HepG2 (cell line): Measurements from ENCODE around the gene TOM1L2. TPM values are rescaled to one million over a fixed set of nuclear protein-coding genes. Genes with fewer than 3 reads are reported as not detected.

Experiments used
- DPF2 ChIP-seq: sonication (generic); formaldehyde crosslinking; IDR thresholded peaks from 2 replicates; pipeline ENCODE4 v1.4.0; 2020; ENCODE audit warnings: mild to moderate bottlenecking, low read depth, missing genetic modification reagents, borderline replicate concordance
- HNRNPLL ChIP-seq: fragments of 200-400 bp; formaldehyde crosslinking; IDR thresholded peaks from 2 replicates; pipeline ENCODE4 v1.6.1; 2017; ENCODE audit warnings: mild to moderate bottlenecking, low read depth, low read length; ENCODE audit not compliant: poor library complexity, severe bottlenecking
- MTA3 ChIP-seq: sonication (generic); formaldehyde crosslinking; IDR thresholded peaks from 2 replicates; pipeline ENCODE4 v1.4.0; 2020; ENCODE audit warnings: missing genetic modification reagents
- NCOA2 ChIP-seq: sonication (generic); formaldehyde crosslinking; IDR thresholded peaks from 2 replicates; pipeline ENCODE4 v1.8.0; 2022; ENCODE audit warnings: inconsistent platforms
- NONO ChIP-seq, 2 experiments: fragments of 450-650 bp in 1 of 2; sonication (generic) in 1 of 2; formaldehyde crosslinking in 1 of 2; IDR thresholded peaks in 1 of 2; conservative IDR thresholded peaks in 1 of 2; 2 replicates each; pipeline versions ENCODE4 v1.6.1 to v1.8.0; 2017 to 2022; ENCODE audit warnings: mild to moderate bottlenecking in 1 of 2, missing genetic modification reagents in 1 of 2, moderate library complexity in 1 of 2
- NR2C2 ChIP-seq: sonication (generic); formaldehyde crosslinking; IDR thresholded peaks from 2 replicates; pipeline ENCODE4 v1.4.0; 2020; ENCODE audit warnings: missing genetic modification reagents, mild to moderate bottlenecking, moderate library complexity, borderline replicate concordance
- PHF20 ChIP-seq: sonication (generic); formaldehyde crosslinking; IDR thresholded peaks from 2 replicates; pipeline ENCODE4 v1.5.0; 2020; ENCODE audit warnings: mild to moderate bottlenecking, missing genetic modification reagents
- SNAI1 ChIP-seq: sonication (generic); formaldehyde crosslinking; IDR thresholded peaks from 2 replicates; pipeline ENCODE4 v1.5.0; 2020; ENCODE audit warnings: mild to moderate bottlenecking, missing genetic modification reagents, borderline replicate concordance
- TBL1XR1 ChIP-seq: fragments of 150-350 bp; IDR thresholded peaks from 2 replicates; pipeline ENCODE4 v1.6.1; 2014; ENCODE audit warnings: borderline replicate concordance, low read length; ENCODE audit not compliant: partially characterized antibody
- ZKSCAN1 ChIP-seq: fragments of 150-350 bp; IDR thresholded peaks from 2 replicates; pipeline ENCODE4 v1.6.1; 2014; ENCODE audit warnings: low read length
- ZNF260 ChIP-seq: sonication (generic); formaldehyde crosslinking; IDR thresholded peaks from 2 replicates; pipeline ENCODE4 v1.4.0; 2020; ENCODE audit warnings: missing genetic modification reagents, low read depth, mild to moderate bottlenecking, borderline replicate concordance
- ZNF501 ChIP-seq: sonication (generic); formaldehyde crosslinking; IDR thresholded peaks from 2 replicates; pipeline ENCODE4 v1.5.1; 2020; ENCODE audit warnings: mild to moderate bottlenecking, moderate library complexity, missing genetic modification reagents
- ZNF547 ChIP-seq: sonication (generic); formaldehyde crosslinking; IDR thresholded peaks from 2 replicates; pipeline ENCODE4 v1.5.1; 2020; ENCODE audit warnings: mild to moderate bottlenecking, missing genetic modification reagents
- ZNF737 ChIP-seq: sonication (generic); formaldehyde crosslinking; IDR thresholded peaks from 2 replicates; pipeline ENCODE4 v1.5.0; 2020; ENCODE audit warnings: missing genetic modification reagents, mild to moderate bottlenecking, borderline replicate concordance
- polyA plus RNA-seq, 8 experiments: library from polyadenylated mRNA; depleted of rRNA in 3 of 8; stranded (reverse) in 7 of 8; unstranded in 1 of 8; fragments of >200 nt; fragmentation: Illumina TruSeq in 4 of 8; extraction: Trizol in 4 of 8; gene quantifications; 2 replicates each; pipeline versions ENCODE4 v1.2.1 to v1.2.3, GENCODE V29; 2011 to 2016; ENCODE audit warnings: low read depth in 4 of 8, missing spikeins in 1 of 8, mixed read lengths in 1 of 8; ENCODE audit not compliant: insufficient read depth in 1 of 8
- total RNA-seq, 5 experiments: library from RNA; depleted of rRNA; stranded (reverse); fragments of >200 nt; fragmentation: Illumina TruSeq; extraction: Trizol; gene quantifications; 2 replicates each; pipeline ENCODE4 v1.2.3, GENCODE V29; 2016; ENCODE audit warnings: low read depth in 1 of 5
- TF ChIP-seq, protein P1 (sequence below): sonication (generic); formaldehyde crosslinking; IDR thresholded peaks from 2 replicates; pipeline ENCODE4 v1.8.1; 2023; ENCODE audit warnings: mild to moderate bottlenecking, missing genetic modification reagents
- TF ChIP-seq, protein P2 (sequence below): sonication (generic); formaldehyde crosslinking; IDR thresholded peaks from 2 replicates; pipeline ENCODE4 v1.4.0; 2020; ENCODE audit warnings: missing genetic modification reagents
- TF ChIP-seq, protein P3 (sequence below): sonication (generic); formaldehyde crosslinking; IDR thresholded peaks from 2 replicates; pipeline ENCODE4 v1.4.0; 2020; ENCODE audit warnings: mild to moderate bottlenecking, missing genetic modification reagents, borderline replicate concordance
- TF ChIP-seq, protein P4 (sequence below): fragments of 450-650 bp; IDR thresholded peaks from 2 replicates; pipeline ENCODE4 v1.6.1; 2016
- TF ChIP-seq, protein P5 (sequence below): sonication (generic); formaldehyde crosslinking; conservative IDR thresholded peaks from 2 replicates; pipeline ENCODE4 v1.8.1; 2023; ENCODE audit warnings: missing genetic modification reagents

TOM1L2 gene
- total and polyA plus RNA-seq, 2 of the 13 experiments (the other 11 are each of a cell fraction or from before 2014, with no cell fraction given) = 4.7 to 7.4 TPM

DNA sequence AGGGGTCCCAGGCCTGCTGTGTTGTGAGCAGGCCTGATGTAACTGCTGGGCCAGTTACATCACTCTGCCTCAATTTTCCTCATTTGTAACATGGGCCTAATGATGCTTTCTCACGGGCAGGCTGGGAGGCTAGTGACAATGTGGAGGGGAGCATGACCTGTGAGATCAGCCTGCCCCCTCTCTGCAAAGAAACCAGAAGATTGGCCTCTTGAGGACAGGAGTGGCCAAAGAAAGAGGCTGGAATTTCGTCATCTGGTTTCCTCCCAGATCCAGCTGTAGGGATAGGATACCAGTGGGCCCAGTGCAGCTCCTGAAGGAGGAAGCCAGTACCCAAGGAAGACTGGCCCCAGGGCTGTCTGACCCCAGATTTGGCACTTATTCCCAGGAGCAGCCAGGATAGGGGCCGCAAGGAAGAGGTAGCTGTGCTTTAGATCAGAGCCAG lies 134.8 kb downstream of the TOM1L2 start (continued):
- TF ChIP-seq ZNF547 (CRISPR knock-in tag) (no peak), NR2C2 (CRISPR knock-in tag) (no peak; the same call in 1 of the 2 replicates), ZNF501 (no peak), PHF20 (CRISPR knock-in tag) (no peak), SNAI1 (CRISPR knock-in tag) (no peak), NCOA2 (CRISPR knock-in tag) (no peak), HNRNPLL (no peak), NONO (IDR thresholded peaks at IDR 0.05) (no peak), NONO (CRISPR knock-in tag; conservative IDR thresholded peaks at IDR 0.05) (0 out of 2 replicates have a peak, but pooled peaks have one; percentile 6), ZNF260 (CRISPR knock-in tag) (no peak), ZKSCAN1 (no peak), TBL1XR1 (no peak), DPF2 (CRISPR knock-in tag) (0 out of 2 replicates have a peak, but pooled peaks have one; percentile 21), ZNF737 (no peak), MTA3 (no peak)
- TF ChIP-seq, protein P1, sequence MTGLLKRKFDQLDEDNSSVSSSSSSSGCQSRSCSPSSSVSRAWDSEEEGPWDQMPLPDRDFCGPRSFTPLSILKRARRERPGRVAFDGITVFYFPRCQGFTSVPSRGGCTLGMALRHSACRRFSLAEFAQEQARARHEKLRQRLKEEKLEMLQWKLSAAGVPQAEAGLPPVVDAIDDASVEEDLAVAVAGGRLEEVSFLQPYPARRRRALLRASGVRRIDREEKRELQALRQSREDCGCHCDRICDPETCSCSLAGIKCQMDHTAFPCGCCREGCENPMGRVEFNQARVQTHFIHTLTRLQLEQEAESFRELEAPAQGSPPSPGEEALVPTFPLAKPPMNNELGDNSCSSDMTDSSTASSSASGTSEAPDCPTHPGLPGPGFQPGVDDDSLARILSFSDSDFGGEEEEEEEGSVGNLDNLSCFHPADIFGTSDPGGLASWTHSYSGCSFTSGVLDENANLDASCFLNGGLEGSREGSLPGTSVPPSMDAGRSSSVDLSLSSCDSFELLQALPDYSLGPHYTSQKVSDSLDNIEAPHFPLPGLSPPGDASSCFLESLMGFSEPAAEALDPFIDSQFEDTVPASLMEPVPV (CRISPR knock-in tag) = no peak
- TF ChIP-seq, protein P2, sequence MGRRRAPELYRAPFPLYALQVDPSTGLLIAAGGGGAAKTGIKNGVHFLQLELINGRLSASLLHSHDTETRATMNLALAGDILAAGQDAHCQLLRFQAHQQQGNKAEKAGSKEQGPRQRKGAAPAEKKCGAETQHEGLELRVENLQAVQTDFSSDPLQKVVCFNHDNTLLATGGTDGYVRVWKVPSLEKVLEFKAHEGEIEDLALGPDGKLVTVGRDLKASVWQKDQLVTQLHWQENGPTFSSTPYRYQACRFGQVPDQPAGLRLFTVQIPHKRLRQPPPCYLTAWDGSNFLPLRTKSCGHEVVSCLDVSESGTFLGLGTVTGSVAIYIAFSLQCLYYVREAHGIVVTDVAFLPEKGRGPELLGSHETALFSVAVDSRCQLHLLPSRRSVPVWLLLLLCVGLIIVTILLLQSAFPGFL = no peak
- TF ChIP-seq, protein P3, sequence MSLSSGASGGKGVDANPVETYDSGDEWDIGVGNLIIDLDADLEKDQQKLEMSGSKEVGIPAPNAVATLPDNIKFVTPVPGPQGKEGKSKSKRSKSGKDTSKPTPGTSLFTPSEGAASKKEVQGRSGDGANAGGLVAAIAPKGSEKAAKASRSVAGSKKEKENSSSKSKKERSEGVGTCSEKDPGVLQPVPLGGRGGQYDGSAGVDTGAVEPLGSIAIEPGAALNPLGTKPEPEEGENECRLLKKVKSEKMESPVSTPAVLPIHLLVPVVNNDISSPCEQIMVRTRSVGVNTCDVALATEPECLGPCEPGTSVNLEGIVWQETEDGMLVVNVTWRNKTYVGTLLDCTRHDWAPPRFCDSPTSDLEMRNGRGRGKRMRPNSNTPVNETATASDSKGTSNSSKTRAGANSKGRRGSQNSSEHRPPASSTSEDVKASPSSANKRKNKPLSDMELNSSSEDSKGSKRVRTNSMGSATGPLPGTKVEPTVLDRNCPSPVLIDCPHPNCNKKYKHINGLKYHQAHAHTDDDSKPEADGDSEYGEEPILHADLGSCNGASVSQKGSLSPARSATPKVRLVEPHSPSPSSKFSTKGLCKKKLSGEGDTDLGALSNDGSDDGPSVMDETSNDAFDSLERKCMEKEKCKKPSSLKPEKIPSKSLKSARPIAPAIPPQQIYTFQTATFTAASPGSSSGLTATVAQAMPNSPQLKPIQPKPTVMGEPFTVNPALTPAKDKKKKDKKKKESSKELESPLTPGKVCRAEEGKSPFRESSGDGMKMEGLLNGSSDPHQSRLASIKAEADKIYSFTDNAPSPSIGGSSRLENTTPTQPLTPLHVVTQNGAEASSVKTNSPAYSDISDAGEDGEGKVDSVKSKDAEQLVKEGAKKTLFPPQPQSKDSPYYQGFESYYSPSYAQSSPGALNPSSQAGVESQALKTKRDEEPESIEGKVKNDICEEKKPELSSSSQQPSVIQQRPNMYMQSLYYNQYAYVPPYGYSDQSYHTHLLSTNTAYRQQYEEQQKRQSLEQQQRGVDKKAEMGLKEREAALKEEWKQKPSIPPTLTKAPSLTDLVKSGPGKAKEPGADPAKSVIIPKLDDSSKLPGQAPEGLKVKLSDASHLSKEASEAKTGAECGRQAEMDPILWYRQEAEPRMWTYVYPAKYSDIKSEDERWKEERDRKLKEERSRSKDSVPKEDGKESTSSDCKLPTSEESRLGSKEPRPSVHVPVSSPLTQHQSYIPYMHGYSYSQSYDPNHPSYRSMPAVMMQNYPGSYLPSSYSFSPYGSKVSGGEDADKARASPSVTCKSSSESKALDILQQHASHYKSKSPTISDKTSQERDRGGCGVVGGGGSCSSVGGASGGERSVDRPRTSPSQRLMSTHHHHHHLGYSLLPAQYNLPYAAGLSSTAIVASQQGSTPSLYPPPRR (CRISPR knock-in tag) = 0 out of 2 replicates have a peak, but pooled peaks have one; percentile 45
- TF ChIP-seq, protein P4, sequence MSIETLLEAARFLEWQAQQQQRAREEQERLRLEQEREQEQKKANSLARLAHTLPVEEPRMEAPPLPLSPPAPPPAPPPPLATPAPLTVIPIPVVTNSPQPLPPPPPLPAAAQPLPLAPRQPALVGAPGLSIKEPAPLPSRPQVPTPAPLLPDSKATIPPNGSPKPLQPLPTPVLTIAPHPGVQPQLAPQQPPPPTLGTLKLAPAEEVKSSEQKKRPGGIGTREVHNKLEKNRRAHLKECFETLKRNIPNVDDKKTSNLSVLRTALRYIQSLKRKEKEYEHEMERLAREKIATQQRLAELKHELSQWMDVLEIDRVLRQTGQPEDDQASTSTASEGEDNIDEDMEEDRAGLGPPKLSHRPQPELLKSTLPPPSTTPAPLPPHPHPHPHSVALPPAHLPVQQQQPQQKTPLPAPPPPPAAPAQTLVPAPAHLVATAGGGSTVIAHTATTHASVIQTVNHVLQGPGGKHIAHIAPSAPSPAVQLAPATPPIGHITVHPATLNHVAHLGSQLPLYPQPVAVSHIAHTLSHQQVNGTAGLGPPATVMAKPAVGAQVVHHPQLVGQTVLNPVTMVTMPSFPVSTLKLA = no peak
- TF ChIP-seq, protein P5, sequence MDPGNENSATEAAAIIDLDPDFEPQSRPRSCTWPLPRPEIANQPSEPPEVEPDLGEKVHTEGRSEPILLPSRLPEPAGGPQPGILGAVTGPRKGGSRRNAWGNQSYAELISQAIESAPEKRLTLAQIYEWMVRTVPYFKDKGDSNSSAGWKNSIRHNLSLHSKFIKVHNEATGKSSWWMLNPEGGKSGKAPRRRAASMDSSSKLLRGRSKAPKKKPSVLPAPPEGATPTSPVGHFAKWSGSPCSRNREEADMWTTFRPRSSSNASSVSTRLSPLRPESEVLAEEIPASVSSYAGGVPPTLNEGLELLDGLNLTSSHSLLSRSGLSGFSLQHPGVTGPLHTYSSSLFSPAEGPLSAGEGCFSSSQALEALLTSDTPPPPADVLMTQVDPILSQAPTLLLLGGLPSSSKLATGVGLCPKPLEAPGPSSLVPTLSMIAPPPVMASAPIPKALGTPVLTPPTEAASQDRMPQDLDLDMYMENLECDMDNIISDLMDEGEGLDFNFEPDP = no peak
